ENCODE measurements around the gene ZNF414.

The ZNF414 gene

DNA sequence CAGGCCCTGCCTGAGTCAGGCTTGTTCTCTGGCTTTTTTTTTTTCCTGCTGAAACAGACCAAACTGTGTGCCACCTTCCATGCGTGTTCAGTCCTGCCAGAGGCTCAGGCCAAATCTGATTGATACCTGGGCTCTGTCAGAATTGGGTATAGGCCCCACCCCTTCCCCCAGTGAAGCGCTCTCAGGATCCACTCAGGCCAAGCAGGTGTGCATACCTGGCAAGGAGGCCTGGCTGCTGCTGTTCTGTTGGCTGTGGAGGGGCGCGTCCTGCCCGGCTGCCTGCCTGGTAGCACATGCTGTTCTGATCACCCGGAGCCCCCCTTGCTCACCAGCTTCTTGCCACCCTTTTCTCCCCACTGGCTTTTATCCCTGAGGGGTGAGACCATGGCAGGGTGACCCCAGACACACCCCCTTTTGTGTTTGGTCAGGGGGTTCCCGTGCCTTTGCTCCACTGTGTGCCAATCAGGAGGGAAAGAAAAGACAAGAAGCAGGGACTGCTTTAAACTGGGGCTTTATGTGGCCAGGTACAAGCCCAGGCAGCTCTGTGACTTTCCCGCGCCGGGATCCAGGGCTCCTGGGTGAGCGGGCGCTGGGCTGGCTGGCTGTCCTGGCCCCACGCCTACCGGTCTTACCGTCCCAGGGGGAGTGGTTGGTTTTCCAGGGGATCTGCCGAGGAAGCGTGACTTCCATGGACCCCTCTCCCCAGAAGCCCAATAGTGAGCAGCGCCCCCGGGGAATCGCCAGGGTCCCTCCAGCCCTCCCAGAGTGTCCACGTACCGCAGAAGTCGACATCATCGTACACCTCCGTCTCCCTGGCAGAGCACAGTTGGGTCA is 24.2 kb downstream of the ZNF414 start:
- no peak for DNase-seq

DNA sequence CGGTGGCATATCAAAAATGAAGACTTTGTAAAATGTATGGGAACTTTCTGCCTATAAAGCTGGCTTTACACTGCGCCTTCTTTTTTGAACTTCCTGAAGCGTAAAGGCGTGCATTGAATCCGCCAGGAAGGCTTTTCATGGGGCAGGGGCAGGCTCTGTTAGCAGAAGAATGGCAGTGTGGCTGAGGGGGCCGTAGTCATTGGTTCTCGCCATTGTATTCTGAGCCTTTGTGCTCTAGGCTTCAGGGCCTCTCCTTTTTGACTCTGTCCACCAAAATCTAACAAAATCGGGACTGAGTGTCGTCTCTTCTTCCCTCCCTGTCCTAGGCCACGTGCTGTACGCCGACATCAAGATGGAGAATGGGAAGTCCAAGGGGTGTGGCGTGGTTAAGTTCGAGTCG is 25.6 kb downstream of the ZNF414 start:
- no peak for DNase-seq

DNA sequence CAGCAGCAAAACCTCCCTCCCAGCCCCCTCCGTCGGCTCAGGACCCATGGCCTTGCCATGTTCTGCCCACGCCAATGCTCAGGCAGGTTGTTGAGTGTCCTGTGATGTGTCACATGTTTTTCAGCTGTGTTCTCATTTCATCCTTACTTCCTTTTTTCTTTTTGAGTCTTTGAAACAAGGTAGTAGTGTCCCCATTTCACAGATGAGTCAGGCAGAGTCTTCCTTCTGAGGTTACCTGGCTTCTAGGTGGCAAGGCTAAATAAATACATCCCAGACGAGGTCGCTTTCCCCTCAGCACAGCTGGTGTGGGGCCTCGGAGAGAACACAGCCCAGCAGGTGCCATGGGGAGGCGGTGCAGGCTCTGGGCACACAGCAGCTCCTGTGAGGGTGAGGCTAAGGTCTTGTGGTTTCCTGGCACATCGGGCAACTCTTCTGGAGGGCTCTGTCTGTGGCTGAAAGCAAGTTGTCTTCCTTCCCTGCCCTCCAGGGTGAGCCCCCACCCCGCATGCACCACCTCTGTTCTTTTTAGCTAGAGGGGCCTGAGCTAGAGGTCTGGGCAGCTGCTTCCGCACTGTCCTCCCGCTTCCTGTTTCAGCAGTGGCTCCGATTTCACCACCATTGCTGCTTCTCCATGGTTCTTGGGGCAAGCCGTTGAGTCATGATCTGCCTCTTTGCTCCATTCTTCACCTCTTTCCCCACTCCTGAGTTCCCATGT is 26.7 kb downstream of the ZNF414 start:
- no peak for DNase-seq

DNA sequence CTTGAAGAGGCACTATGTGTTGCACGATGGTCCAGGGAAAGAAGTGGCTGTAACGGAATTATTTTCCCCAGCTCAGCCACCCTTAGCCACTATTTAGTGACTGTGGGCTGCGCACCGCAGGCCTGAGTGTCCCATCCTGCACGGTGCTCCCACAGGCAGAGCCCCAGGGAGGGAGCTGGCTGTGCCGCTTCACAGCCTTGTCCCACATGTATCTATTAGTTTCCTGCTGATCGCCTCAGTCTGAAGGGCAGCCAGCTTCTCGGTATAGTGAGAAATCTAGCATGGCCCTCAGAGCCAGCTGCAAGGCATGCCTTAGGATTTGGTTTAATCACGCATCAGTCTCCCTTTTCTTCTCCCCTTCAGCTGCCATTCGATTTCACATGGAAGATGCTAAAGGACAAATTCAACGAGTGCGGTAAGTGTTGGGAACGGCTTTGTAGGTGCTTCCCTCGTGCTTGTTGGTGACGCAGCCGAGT is 27.3 kb downstream of the ZNF414 start:
- DNase-seq = no peak

DNA sequence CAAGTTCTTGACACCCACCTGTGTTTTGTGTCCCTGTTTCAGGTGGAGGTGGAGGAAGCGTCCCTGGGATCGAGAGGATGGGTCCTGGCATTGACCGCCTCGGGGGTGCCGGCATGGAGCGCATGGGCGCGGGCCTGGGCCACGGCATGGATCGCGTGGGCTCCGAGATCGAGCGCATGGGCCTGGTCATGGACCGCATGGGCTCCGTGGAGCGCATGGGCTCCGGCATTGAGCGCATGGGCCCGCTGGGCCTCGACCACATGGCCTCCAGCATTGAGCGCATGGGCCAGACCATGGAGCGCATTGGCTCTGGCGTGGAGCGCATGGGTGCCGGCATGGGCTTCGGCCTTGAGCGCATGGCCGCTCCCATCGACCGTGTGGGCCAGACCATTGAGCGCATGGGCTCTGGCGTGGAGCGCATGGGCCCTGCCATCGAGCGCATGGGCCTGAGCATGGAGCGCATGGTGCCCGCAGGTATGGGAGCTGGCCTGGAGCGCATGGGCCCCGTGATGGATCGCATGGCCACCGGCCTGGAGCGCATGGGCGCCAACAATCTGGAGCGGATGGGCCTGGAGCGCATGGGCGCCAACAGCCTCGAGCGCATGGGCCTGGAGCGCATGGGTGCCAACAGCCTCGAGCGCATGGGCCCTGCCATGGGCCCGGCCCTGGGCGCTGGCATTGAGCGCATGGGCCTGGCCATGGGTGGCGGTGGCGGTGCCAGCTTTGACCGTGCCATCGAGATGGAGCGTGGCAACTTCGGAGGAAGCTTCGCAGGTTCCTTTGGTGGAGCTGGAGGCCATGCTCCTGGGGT is 28.2 kb downstream of the ZNF414 start:
- DNase-seq = no peak

DNA sequence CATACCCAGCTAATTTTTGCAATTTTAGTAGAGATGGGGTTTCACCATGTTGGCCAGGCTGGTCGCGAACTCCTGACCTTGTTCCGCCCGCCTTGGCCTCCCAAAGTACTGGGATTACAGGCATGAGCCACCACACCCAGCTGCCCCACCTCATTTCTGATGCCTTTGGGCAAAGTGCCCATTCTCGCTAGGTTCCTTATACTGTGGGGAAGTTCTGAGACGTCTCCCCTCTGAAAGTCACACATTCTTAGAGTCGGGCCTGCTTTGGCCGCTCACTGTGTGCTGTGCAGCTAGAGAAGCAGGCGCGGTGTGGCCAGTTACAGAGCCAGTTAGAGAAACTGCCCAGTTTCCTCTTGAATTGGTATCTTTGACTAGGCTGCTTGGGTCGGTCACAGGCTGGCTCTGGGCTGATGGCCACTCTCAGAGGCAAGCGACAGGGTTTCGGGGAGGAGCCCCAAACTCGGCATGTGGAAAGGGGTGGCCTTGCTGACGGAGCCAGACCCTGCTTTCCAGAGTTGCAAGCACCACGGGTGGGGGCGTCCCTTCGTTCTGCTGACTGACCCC is 29.6 kb downstream of the ZNF414 start:
- no peak for DNase-seq

DNA sequence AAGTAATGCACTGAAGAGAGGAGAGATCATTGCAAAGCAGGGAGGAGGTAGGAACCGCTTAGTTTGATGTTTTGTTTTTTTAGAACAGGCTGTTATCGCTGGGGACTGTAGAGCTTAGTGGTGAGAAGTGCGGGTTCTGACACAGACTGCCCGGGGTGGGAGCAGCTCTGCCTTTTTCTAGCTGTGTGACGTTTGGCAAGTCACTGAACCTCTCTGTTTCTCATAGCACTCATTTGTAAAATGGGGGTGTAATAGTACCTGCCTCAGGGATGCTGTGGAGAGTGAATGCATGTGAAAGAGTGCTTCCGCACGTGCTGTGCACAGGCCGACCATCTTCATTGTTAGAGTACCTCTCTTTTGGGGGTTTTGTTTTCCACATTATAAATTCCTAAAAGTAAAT is 30.8 kb downstream of the ZNF414 start:
- DNase-seq = no peak

DNA sequence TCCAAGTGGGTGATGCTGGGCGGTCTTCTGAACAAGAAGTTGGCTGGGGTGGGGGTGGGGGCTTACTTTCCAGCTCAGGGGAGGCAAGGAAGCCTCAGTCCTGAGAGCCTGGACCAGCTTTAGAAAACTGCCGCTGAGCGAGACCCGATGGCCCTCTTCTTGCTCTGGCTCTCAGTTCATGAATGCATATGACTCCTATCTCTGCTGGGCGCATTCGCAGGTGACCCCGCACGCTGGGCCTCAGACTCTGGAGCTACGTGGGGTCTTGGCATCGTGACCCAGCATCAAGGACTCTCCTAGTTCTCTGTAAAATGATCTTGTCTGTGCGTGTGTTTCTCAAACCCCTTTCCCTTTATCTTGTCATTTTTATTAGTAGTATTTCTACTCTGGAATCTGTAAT is 31.3 kb downstream of the ZNF414 start:
- no peak for DNase-seq

DNA sequence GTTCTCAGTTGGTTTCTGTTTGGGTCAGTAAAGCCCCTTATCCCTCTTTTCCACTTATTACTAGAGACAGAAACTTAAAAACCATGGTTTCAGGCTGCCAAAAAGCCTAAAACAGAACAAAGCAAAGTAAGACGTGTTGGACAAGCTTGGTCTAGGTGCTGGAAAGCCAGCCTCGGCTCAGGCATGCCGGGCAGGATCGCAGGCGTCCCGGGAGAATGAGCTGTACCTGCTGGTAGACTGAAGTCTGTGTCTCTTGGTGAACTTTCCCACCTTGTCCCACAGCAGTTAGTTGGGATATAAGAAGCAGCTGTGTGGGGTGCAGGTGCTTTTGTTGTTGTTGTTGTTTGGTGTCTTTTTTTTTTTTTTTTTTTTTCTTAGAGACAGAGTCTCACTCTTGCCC is 32.4 kb downstream of the ZNF414 start:
- no peak for DNase-seq

DNA sequence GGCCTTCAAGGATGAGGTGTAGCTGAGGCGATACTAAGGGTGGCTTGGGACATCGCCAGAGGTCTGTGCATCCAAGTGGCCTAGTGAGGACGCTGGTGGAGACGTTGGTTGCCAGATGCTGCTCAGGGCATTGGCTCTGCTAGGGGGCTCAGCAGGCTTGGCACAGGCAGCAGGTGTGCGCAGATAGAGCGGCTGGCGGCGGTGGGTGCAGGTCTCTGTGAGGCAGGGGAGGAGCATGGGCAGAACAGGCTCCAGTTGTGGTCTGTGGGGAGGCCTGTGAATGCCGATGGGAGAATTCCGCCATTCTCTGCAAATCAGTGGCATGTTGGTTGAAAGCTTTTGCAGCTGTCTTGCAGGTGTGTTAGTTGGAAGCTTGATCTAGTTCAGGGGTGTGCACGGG is 32.8 kb downstream of the ZNF414 start:
- no peak for DNase-seq

DNA sequence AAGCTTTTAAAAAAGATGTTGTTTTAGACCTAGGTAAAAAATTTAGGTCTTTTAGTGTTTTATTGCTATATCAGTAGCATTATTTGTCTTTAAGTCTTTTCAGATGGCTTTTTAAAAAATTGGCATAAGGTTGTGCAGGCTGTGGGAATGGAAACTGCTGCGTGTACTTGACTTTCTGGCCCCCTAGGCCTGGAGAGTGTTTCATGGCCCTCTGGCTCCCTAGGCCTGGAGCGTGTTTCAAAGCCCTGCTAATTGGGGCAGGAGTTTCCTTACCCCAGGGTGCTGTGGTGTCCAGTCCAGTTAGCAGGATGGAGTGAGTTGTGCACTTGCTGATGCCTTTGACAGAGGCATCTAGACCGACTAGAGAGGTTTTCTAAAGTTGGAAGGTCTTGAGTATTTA is 35.4 kb downstream of the ZNF414 start:
- no peak for DNase-seq

DNA sequence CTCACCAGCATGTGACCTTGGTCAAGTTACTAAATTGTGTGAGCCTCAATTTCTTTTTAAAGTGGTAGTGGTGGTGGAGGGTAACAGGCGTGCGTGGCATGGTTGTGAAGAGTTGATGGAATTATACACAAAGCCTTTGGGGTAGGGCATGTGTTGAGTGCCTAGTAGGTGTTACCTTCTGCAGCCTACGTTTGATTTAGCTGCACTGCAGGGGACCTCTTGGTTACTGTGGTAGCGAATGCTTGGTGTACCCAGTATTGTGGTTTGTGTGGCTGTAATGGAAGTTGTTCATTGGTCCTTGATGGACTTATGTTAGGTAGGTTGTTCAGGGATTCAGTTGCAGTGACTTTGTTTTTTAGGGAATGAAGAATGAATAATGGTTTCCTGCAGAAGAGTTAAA is 36.1 kb downstream of the ZNF414 start:
- DNase-seq = no peak

DNA sequence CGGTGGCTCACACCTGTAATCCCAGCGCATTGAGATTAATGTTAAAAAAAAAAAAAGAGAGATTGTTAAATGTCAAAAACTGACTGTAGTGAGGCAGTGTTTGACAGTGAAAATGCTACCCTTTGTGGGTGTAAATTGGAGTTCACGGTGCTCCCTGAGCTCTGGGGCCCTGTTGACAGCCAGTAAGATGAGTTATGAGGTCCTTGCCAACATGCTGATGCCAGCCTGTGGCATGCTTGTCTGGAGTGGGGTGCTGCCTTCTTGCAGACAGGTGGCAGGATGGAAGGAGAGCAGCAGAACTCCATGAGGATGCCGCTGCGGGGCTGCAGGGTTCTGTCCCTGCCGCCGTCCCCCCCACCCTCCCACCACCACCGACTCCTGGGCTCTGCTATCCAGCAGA is 37.4 kb downstream of the ZNF414 start:
- DNase-seq = no peak

DNA sequence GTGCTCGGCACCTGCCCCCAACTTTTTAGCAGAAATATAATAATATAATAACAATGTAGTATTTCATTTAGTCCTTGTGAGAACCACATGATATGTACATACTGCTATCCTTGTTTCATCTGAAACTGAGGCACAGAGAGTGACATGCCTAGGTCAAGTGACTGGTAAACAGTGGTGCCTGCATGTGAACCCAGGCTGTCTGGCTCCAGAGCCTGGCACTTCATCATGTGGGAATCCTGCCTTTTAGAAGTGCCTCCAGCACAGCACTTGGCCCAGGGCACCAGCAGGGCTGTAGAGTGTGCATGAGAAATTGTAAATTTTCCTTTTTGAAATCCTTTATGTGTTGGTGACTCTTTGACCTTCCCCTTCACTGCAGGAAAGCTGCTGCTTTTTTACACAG is 39.0 kb downstream of the ZNF414 start:
- no peak for DNase-seq

DNA sequence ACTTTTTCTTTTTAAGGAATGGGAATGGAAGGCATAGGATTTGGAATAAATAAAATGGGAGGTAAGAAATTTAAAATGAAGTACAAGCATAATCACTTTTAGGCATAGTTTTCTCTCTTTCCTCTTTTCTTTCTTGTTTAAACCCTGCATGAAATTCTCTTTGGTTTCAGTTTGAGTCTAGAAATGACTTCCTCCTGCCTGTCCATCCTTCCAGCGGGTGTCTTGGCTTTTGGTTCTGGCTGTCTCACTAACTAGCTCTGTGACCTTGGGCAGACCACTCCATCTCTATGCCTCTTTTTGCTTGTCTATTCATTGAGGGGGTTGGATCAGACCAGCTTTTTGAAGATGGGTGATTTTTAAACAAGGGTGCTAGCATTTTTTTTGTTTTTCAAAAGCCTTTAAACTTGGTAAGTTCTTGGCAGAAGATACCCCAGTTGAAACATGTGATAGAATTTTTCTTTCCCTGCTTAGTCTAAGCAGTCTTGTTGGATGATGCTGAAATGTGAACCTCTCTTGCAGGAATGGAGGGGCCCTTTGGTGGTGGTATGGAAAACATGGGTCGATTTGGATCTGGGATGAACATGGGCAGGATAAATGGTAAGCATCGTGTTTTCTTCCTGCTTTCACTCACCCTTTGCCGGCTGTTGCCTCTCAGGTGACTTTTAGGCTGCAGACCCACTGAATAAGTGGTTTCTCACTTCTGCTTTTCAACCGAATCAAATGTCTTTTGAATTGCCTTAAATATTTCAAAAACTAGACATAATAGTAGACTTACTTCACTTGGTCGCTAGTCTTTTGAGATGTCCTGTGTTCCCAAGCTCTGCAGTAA is 40.1 kb downstream of the ZNF414 start:
- DNase-seq = no peak

DNA sequence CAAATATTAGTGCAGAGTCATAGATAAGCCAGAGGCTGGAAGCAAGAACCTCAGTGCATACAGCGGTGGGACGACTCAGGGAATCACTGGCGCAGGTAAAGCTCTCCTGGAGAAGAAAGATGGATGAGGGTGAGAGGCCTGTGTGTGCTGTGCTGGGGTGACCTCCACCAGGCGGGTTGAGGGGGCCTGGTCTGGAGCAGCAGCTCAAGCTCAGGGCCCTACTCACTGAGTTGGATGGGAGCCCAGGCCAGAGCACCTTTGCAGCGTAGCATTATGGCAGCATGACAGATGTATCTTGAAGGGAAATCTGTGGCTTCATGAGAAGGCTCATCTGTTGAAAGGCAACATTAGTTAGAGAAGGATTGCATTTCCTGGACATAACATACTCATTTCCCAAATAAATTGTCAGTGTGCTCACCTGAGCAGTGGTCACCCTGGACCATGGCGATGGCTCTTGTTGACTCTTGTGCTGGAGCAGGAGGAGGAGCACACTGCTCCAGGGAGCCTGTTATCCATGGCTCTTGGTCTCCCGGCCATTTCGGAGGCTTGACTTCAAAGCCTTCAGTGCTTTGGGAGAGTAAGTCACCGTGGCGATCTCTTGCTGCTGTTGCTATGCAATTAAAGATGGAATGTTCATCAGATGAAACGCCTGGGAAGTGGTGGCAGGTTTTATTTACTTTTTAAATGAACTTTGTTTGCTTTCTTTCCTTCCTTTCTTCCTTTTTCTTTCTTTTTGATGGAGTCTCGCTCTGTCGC is 44.2 kb downstream of the ZNF414 start:
- DNase-seq = no peak

DNA sequence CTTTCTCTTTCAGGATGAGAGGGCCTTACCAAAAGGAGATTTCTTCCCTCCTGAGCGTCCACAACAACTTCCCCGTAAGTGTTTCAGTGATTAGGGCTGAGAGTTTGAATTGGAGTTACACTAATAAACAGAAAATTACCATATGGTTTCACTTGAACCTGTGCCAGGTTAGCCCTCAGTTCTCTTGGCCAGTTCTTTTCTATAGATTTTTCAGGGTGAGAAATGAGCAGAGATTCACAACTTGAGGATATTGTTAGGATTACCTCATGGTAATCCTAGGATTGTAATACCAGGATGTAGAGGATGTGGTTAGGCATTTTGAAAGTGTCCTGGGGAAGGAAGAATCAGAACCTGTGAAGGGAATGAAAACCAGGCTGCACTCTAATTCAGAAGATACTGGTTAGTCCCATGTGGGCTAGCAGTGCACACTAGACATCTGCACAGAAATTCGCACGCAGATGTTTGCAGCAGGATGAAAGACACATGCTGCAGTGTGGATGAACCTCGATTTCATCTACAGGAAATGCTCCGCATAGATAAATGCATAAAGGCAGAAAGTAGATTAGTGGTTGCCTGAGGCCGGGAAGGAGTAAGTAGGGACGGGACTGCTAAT is 45.1 kb downstream of the ZNF414 start:
- peak; percentile 31 for DNase-seq

DNA sequence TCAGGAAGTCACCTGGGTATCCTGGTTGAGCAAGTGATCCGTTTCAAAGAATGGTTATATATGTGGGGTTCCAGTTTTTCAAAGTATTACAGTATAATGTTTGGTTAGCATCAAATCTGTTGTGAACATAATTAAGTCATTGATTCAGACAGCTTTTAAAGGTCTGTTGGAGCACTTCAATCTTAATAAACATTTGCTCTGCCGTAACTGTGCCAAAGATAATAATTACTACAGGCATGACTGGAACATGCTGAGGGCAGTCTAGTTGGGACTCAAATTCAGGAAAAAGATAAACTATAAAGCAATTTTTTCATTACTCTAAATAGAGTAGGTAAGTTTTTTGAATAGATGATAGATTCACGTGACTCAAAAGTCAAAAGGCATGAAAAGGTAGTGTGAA is 45.8 kb downstream of the ZNF414 start:
- no peak for DNase-seq

DNA sequence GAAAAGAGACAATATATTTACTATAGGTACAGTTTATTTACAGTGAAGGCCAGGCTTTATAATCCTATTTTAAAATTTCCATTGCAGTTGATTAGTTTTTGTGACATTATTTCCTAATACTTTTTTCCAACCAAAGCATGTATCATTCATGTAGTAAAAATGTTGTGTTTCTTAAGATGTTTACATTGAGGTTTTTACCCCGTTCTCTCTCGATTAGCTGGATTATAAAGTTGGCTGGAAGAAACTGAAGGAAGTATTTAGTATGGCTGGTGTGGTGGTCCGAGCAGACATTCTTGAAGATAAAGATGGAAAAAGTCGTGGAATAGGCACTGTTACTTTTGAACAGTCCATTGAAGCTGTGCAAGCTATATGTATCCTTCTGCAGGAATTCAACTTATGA is 47.9 kb downstream of the ZNF414 start:
- no peak for DNase-seq

DNA sequence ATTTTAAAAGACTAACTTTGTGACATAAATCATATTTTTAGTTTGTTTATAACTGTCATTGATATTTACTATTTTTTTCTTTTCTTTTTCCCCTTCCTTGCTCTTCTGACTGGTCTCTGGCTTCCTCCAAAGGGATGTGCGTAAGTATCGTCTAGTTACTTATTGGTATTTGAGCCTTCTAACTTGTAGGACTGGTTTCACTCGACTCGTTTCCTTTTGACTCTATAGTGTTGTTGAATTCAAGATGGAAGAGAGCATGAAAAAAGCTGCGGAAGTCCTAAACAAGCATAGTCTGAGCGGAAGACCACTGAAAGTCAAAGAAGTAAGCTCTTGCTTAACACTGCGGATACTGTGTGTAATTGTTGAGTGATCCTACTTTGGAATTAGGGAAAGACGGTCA is 50.6 kb downstream of the ZNF414 start:
- DNase-seq = no peak

DNA sequence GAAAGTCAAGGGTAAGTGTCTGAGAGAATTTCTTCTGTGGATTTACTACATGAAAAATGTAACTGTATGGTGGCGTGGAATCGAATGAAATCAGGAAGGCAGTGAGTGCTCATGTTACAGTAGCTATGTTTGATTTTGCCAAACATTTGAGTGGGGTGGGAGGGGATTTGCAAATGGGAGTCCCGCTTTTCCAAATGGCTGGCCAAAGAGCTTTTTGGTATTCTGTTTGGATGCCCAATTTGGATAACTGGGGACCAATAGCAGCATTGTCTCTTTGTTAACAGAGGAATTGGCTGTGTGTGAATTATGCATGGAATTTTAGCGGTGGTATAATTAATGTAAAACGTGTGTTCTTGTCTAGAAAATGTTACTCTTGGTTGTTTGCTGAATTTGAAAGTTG is 51.4 kb downstream of the ZNF414 start:
- DNase-seq = no peak
